H54 (cell line): ENCODE measurements around the gene ARID1B.
A peak's percentile ranks its signal among the peaks of the same experiment; 100 is the strongest.
"Not testable (repeated sequence)": the region's sequence is repeated elsewhere in the genome, so short reads cannot be mapped to it uniquely, and the experiment has no call there.

Experiments used
- DNase-seq: peaks from one replicate; pipeline ENCODE4 v3.0.0; 2011; ENCODE audit warnings: low spot score, mixed read lengths; ENCODE audit not compliant: insufficient read length
- FAIRE-seq: peaks from 3 replicates; lab custom pipeline; 2011; peaks lifted over from hg19 to GRCh38; lab: Jason Lieb, UNC
- POLR2A ChIP-seq: IDR thresholded peaks from 2 replicates; pipeline ENCODE4 v1.6.1; 2011; ENCODE audit warnings: low read depth, mild to moderate bottlenecking, low read length

Gene ARID1B

GRCh38 chr6:156976216-156977127 lies 199.3 kb downstream of the ARID1B start:
- no peak for DNase-seq
- TF ChIP-seq POLR2A = no peak
- FAIRE-seq = peak; percentile 41

- TF ChIP-seq POLR2A = no peak
- no peak for DNase-seq
- FAIRE-seq = no peak
Observed at GRCh38 chr6:156977527-156978291, 200.5 kb downstream of the ARID1B start.

GRCh38 chr6:156978948-156979347 lies 201.8 kb downstream of the ARID1B start:
- FAIRE-seq (no peak), DNase-seq (no peak)
- TF ChIP-seq POLR2A = no peak

DNA sequence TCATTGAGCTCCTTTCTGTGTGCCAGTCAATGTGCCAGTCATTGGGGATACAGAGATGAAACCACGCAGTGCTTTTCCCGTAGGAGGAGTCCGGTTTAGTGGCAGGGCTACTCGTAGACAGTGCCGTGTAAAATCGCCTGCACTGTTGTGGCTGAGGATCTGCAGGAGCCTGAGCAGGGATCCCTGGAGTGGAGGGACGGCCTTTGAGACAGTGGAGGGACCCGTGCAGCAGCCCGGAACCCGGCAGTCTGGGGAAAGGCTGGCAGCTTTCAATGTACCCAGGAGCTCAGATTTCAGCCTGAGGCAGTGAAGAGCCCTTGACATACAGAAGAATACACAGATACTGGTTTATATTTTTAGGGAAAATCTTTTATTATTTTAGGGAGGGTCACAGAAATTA lies 203.3 kb downstream of the ARID1B start:
- DNase-seq (no peak), FAIRE-seq (no peak)
- TF ChIP-seq POLR2A = no peak

GRCh38 chr6:156980948-156981347 lies 203.8 kb downstream of the ARID1B start:
- TF ChIP-seq POLR2A = no peak
- DNase-seq (no peak), FAIRE-seq (no peak)

DNA sequence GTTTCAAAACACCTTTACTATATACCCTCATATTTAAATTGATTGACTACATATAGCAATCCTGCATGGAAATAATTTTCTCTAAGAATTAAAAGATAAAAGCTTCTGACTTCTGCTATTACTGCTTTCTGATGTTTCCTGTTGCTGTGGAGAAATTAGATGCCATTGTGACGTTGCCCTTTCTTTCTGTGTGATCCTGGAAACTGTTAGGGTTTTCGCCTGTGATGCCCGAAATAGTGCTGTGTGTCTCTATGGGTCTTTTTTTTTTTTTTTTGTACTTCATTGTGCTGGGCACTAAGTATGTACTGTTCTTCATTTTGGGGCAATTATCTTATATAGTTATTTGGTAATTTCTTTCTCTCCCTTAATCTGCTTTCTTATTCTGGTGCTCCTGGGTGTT lies 205.0 kb downstream of the ARID1B start:
- FAIRE-seq (no peak), DNase-seq (no peak)
- no peak for TF ChIP-seq POLR2A

- not testable (repeated sequence) for DNase-seq, FAIRE-seq
Observed at GRCh38 chr6:156982864-156983263, 205.7 kb downstream of the ARID1B start.

GRCh38 chr6:156984178-156984738 lies 207.1 kb downstream of the ARID1B start:
- no peak for DNase-seq
- FAIRE-seq = no peak
- TF ChIP-seq POLR2A = no peak

DNA sequence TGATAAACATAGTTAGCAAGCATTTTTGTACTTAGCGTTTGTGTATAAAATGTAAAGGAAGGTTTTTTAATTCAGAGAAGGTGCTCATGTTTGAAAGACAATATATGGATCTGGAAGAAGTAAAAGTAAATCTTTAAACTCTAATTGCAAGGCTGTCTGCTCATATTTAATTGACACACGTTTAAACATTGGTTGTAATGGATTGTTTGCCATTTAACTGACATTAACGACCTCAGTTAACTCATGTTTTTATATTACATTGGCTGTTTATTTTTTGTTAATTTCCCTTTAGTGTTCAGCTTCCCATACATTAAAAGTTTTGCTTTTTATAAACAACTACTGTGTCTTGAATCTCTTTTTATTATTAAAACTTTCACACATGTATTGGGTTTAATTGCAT lies 208.1 kb downstream of the ARID1B start:
- TF ChIP-seq POLR2A = no peak
- no peak for DNase-seq
- no peak for FAIRE-seq

GRCh38 chr6:156988276-156989158 lies 211.3 kb downstream of the ARID1B start:
- FAIRE-seq (no peak), DNase-seq (no peak)
- TF ChIP-seq POLR2A = no peak

- TF ChIP-seq POLR2A = no peak
- FAIRE-seq = no peak
- DNase-seq = no peak
Observed at GRCh38 chr6:156989159-156989806, 212.1 kb downstream of the ARID1B start.

- no peak for TF ChIP-seq POLR2A
Observed at GRCh38 chr6:156992020-156992804, 215.0 kb downstream of the ARID1B start.

More at GRCh38 chr6:156992020-156992804, 215.0 kb downstream of the ARID1B start:
- FAIRE-seq = no peak
- no peak for DNase-seq
